GM12878 (cell line): ENCODE measurements around the gene PYGO2. TPM values are rescaled to one million over a fixed set of nuclear protein-coding genes. Genes with fewer than 3 reads are reported as not detected.
A peak's percentile ranks its signal among the peaks of the same experiment; 100 is the strongest.

Experiments
- ATAC-seq: fragments of 200-7000 bp; cut with Tn5 transposase; 3 replicates; pipeline ENCODE4 v1.9.1; 2020; ENCODE audit warnings: mild to moderate bottlenecking, moderate library complexity
- BruUV-seq: library from RNA; stranded (reverse); fragments of 400-500 nt; replicated peaks from 2 replicates; lab custom pipeline; 2021; lab: Mats Ljungman, UMichigan
- CTCF ChIA-PET: fragments of 300-600 bp; sonication (Branson Sonifier 250); formaldehyde crosslinking; extraction: SDS; loops from one replicate; lab custom pipeline; 2021; ENCODE audit warnings: inconsistent platforms; lab: Yijun Ruan, JAX
- POLR2A ChIA-PET: fragments of 350-600 bp; formaldehyde crosslinking; extraction: SDS; loops from one replicate; lab custom pipeline; 2021; ENCODE audit warnings: inconsistent platforms; lab: Charles Lee
- RAD21 ChIA-PET: fragments of 300-600 bp; sonication (Branson Sonifier 250); formaldehyde crosslinking; loops from one replicate; lab custom pipeline; 2023; ENCODE audit warnings: antibody characterized with exemption; ENCODE audit not compliant: unreplicated experiment; lab: Charles Lee
- SMC1A ChIA-PET: fragments of 300-600 bp; sonication (Branson Sonifier 250); formaldehyde crosslinking; loops from one replicate; lab custom pipeline; 2023; ENCODE audit not compliant: unreplicated experiment, uncharacterized antibody; lab: Charles Lee
- DNase-seq: peaks from one replicate; pipeline ENCODE4 v3.0.0-alpha.2; 2011; ENCODE audit warnings: low read depth, low spot score
- FAIRE-seq: peaks from 3 replicates; lab custom pipeline; 2011; peaks lifted over from hg19 to GRCh38; lab: Jason Lieb, UNC
- H2AFZ ChIP-seq: 2 replicates; pipeline ENCODE4 v1.6.0; 2011; ENCODE audit warnings: low read depth, low read length, control low read depth; ENCODE audit not compliant: control insufficient read depth
- H3K27ac ChIP-seq: 2 replicates; pipeline ENCODE4 v1.5.1; 2011; ENCODE audit warnings: control low read depth; ENCODE audit not compliant: control insufficient read depth, insufficient read depth
- H3K27me3 ChIP-seq, 2 experiments: replicated peaks in 1 of 2; 2 replicates each; pipeline versions ENCODE4 v1.6.0 to v1.6.1; 2011; ENCODE audit warnings: low read length in 1 of 2; ENCODE audit not compliant: control insufficient read depth in 2 of 2, insufficient read depth in 2 of 2
- H3K36me3 ChIP-seq, 2 experiments: 2 replicates each; pipeline ENCODE4 v1.5.1; 2011; ENCODE audit warnings: low read length in 1 of 2; ENCODE audit not compliant: control insufficient read depth in 2 of 2, insufficient read depth in 2 of 2
- H3K4me1 ChIP-seq: 2 replicates; pipeline ENCODE4 v1.6.1; 2011; ENCODE audit warnings: mild to moderate bottlenecking, low read length, moderate library complexity, mixed read lengths; ENCODE audit not compliant: control insufficient read depth, insufficient read depth
- H3K4me2 ChIP-seq: 2 replicates; pipeline ENCODE4 v1.6.0; 2011; ENCODE audit warnings: control low read depth; ENCODE audit not compliant: control insufficient read depth, insufficient read depth
- H3K4me3 ChIP-seq: fragments of 200-600 bp; sonication (generic); 2 replicates; pipeline ENCODE4 v1.5.1; 2016
- H3K79me2 ChIP-seq: 2 replicates; pipeline ENCODE4 v1.6.0; 2011; ENCODE audit warnings: low read length; ENCODE audit not compliant: control insufficient read depth, insufficient read depth
- H3K9ac ChIP-seq: 2 replicates; pipeline ENCODE4 v1.8.0; 2011; ENCODE audit warnings: low read length, control low read depth, mixed read lengths; ENCODE audit not compliant: control insufficient read depth, insufficient read depth
- H3K9me3 ChIP-seq: replicated peaks from 3 replicates; pipeline ENCODE4 v1.5.1; 2011; ENCODE audit warnings: mild to moderate bottlenecking, low read length; ENCODE audit not compliant: control insufficient read depth, insufficient read depth
- H4K20me1 ChIP-seq: 2 replicates; pipeline ENCODE4 v1.6.0; 2011; ENCODE audit not compliant: control insufficient read depth, insufficient read depth
- BMI1 ChIP-seq: fragments of 450-650 bp; IDR thresholded peaks from 2 replicates; pipeline ENCODE4 v1.6.1; 2016; ENCODE audit warnings: mild to moderate bottlenecking, moderate library complexity, borderline replicate concordance
- CEBPB ChIP-seq, 2 experiments: fragments of 150-350 bp in 1 of 2; IDR thresholded peaks; 2 replicates each; pipeline ENCODE4 v1.6.1; 2012 to 2014; ENCODE audit warnings: low read depth in 2 of 2, low read length in 2 of 2, borderline replicate concordance in 1 of 2, inconsistent platforms in 1 of 2
- CHD1 ChIP-seq: IDR thresholded peaks from 2 replicates; pipeline ENCODE4 v1.6.1; 2012; ENCODE audit warnings: low read depth, low read length, improper control_type of control experiment
- CTCF ChIP-seq, 3 experiments: IDR thresholded peaks in 2 of 3; conservative IDR thresholded peaks in 1 of 3; 2 replicates each; pipeline ENCODE4 v1.5.1; 2011; ENCODE audit warnings: low read depth in 3 of 3, low read length in 3 of 3, mild to moderate bottlenecking in 3 of 3, control low read depth in 2 of 3, moderate library complexity in 2 of 3, inconsistent platforms in 1 of 3, mixed read lengths in 1 of 3; ENCODE audit not compliant: control insufficient read depth in 2 of 3, insufficient read depth in 1 of 3; ENCODE audit errors: extremely low read depth in 1 of 3
- DPF2 ChIP-seq: fragments of 450-650 bp; IDR thresholded peaks from 2 replicates; pipeline ENCODE4 v1.6.1; 2017; ENCODE audit warnings: mild to moderate bottlenecking
- EP300 ChIP-seq, 2 experiments: fragments of 150-350 bp in 1 of 2; IDR thresholded peaks; 2 replicates each; pipeline ENCODE4 v1.6.1; 2011 to 2012; ENCODE audit warnings: low read depth in 2 of 2, low read length in 2 of 2, borderline replicate concordance in 1 of 2, improper control_type of control experiment in 1 of 2, inconsistent platforms in 1 of 2; ENCODE audit not compliant: control insufficient read depth in 1 of 2
- HCFC1 ChIP-seq: fragments of 150-350 bp; IDR thresholded peaks from 2 replicates; pipeline ENCODE4 v1.6.1; 2014; ENCODE audit warnings: low read length
- LARP7 ChIP-seq: fragments of 450-650 bp; IDR thresholded peaks from 2 replicates; pipeline ENCODE4 v1.6.1; 2017; ENCODE audit warnings: mild to moderate bottlenecking
- MAX ChIP-seq: IDR thresholded peaks from 2 replicates; pipeline ENCODE4 v1.6.1; 2012; ENCODE audit warnings: low read depth, low read length, improper control_type of control experiment
- MXI1 ChIP-seq: fragments of 150-350 bp; IDR thresholded peaks from 2 replicates; pipeline ENCODE4 v1.6.1; 2011; ENCODE audit warnings: low read depth, mild to moderate bottlenecking, inconsistent platforms, low read length, improper control_type of control experiment
- PAX8 ChIP-seq: fragments of 450-650 bp; IDR thresholded peaks from 2 replicates; pipeline ENCODE4 v1.6.1; 2017; ENCODE audit warnings: mild to moderate bottlenecking, moderate library complexity
- RUNX3 ChIP-seq: IDR thresholded peaks from 2 replicates; pipeline ENCODE4 v1.6.1; 2012; ENCODE audit warnings: low read length, inconsistent platforms
- SMARCA5 ChIP-seq: fragments of 450-650 bp; IDR thresholded peaks from 2 replicates; pipeline ENCODE4 v1.6.1; 2017; ENCODE audit warnings: mild to moderate bottlenecking
- TAF1 ChIP-seq: IDR thresholded peaks from 2 replicates; pipeline ENCODE4 v1.6.1; 2011; ENCODE audit warnings: mild to moderate bottlenecking, low read depth, low read length, borderline replicate concordance
- WGBS: methylation state at CpG from one replicate; pipeline ENCODE4 v1.1.6; 2016; ENCODE audit warnings: low lambda C conversion rate; ENCODE audit not compliant: insufficient replicate concordance, insufficient coverage; ENCODE audit errors: missing lambda C conversion rate; 5-methylcytosine and 5-hydroxymethylcytosine counted together
- in situ Hi-C: fragments of 300-500 bp; cut with MboI; formaldehyde crosslinking; loops from 9 replicates; pipeline ENCODE4 v1.14.3; 2018; ENCODE audit warnings: mixed read lengths
- intact Hi-C: fragments of 100-400 bp; cut with micrococcal nuclease; formaldehyde crosslinking; loops from one replicate; pipeline ENCODE4 v1.14.2; 2022; ENCODE audit not compliant: unreplicated experiment
- polyA plus RNA-seq, 11 experiments: library from polyadenylated mRNA; depleted of rRNA in 4 of 11; unstranded in 6 of 11; stranded (reverse) in 5 of 11; fragments of >200 nt; fragmentation: Nextera tagmentation in 4 of 11; fragmentation: Illumina TruSeq in 1 of 11; extraction: Ambion mirVana in 4 of 11; extraction: Trizol in 1 of 11; gene quantifications; 1 replicate in 1 of 11; 2 replicates in 10 of 11; pipeline versions ENCODE4 v1.2.1 to v1.2.3, GENCODE V29; 2011 to 2016; ENCODE audit warnings: inconsistent platforms in 2 of 11, missing spikeins in 2 of 11, low read depth in 1 of 11
- total RNA-seq, 4 experiments: library from RNA; depleted of rRNA in 3 of 4; stranded (reverse); fragments of >200 nt in 3 of 4; fragmentation: Illumina TruSeq in 1 of 4; extraction: Trizol in 1 of 4; gene quantifications; 2 replicates each; pipeline versions ENCODE4 v1.2.1 to v1.2.3, GENCODE V29; 2013 to 2021
- TF ChIP-seq, protein P1 (sequence below): fragments of 450-650 bp; IDR thresholded peaks from 2 replicates; pipeline ENCODE4 v1.6.1; 2017; ENCODE audit warnings: mild to moderate bottlenecking, moderate library complexity

Gene PYGO2
- total and polyA plus RNA-seq, 10 of the 15 experiments (the other 5 are each of a cell fraction or from before 2014, with no cell fraction given): 8.1 to 33.8 (median 23.5) TPM

DNA sequence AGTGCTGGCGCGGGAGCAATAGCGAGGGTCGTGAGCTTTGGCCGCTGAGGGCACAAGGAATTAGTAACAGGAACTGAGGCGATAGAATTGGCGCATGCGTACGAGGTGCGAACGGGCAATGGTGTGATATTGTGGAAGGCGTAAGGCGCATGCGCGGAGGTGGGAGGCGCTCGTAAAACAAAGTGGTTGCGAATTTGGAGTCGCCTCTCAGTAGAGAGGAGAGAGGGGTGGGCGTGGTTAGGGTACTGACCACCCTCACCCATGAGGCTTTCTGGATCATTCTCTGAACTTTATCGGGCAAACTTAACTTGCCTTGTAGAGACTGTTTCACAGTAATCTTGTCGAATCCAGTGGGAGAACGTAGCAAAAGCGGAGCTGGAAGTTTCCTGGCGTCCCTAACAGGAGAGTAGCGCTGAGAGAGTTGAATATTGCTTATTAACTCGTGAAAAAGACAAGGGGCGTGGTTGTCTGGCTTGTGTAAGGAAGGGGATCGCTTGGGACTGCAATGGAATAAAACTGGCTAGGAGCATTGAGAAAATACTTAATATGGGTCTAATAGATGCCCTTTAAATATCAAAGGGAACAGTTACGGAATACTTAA lies 13.3 kb upstream of the PYGO2 start:
- H3K4me3 ChIP-seq: peak overlapping the region; percentile 90
- RAD21 ChIA-PET: interaction anchor here (0.9 to 1.6 kb wide), 3 partner anchors 39 to 110 kb away, joined by 3 to 9 read pairs (median 3); partner anchors contain the start of gene KCNN3
- BruUV-seq: TSS peak; percentile 79
- peaks cover 71% of the 10 kb centered on the region for H3K79me2 ChIP-seq
- intact Hi-C loops: loop anchor here (1.0 to 5.0 kb wide), 2 partner anchors 24 to 87 kb away; partner anchors contain the start of gene EFNA4
- FAIRE-seq (no peak), DNase-seq (peak; percentile 97), ATAC-seq (peak; percentile 62)
- peaks cover 0 to 12% of the 10 kb centered on the region in 2 experiments; a peak in 3 of 4 replicates for H3K36me3 ChIP-seq
- no peaks in the 10 kb centered on the region for H3K27me3 ChIP-seq
- SMC1A ChIA-PET: interaction anchor here (1.0 to 5.4 kb wide), 4 partner anchors 9 to 42 kb away, joined by 3 to 30 read pairs (median 11); partner anchors contain the start of gene FLAD1
- WGBS: under 1% methylated on average over 30 of the region's 30 CpGs
- H3K27ac ChIP-seq: peak overlapping the region; percentile 96
- H3K9me3 ChIP-seq: no peaks in the 10 kb centered on the region
- H2AFZ ChIP-seq: peak overlapping the region; percentile 82
- peaks cover 28% of the 10 kb centered on the region for H3K4me1 ChIP-seq
- H3K9ac ChIP-seq: peak overlapping the region; percentile 87
- CTCF ChIA-PET: interaction anchor here (1.1 to 20.6 kb wide), 7 partner anchors 9 to 227 kb away, joined by 3 to 226 read pairs (median 4); partner anchors contain the start of genes FLAD1, LENEP, PBXIP1 and ZBTB7B
- peak overlapping the region; percentile 89 for H3K4me2 ChIP-seq
- in situ Hi-C loops: no loop called here
- POLR2A ChIA-PET: interaction anchor here (0.7 to 9.8 kb wide), 10 partner anchors 8 to 110 kb away, joined by 3 to 140 read pairs (median 6); partner anchors contain the start of genes FLAD1, KCNN3, PBXIP1 and PMVK
- no peaks in the 10 kb centered on the region for H4K20me1 ChIP-seq
- peak; percentile 75 for TF ChIP-seq MAX
- TF ChIP-seq MXI1: peak; percentile 68
- TF ChIP-seq CHD1: 0 out of 2 replicates have a peak, but pooled peaks have one; percentile 37
- no peak; the same call in 1 of the 2 replicates for TF ChIP-seq TAF1
- no peak for TF ChIP-seq EP300 (IDR thresholded peaks at IDR 0.05; ENCODE audit: borderline replicate concordance in 1 of 2, control insufficient read depth in 1 of 2, low read depth in 2 of 2, low read length in 2 of 2)
- TF ChIP-seq SMARCA5: peak; percentile 87; the same call in 1 of the 2 replicates
- 0 out of 2 replicates have a peak, but pooled peaks have one; percentile 10 for TF ChIP-seq HCFC1
- TF ChIP-seq, protein P1, sequence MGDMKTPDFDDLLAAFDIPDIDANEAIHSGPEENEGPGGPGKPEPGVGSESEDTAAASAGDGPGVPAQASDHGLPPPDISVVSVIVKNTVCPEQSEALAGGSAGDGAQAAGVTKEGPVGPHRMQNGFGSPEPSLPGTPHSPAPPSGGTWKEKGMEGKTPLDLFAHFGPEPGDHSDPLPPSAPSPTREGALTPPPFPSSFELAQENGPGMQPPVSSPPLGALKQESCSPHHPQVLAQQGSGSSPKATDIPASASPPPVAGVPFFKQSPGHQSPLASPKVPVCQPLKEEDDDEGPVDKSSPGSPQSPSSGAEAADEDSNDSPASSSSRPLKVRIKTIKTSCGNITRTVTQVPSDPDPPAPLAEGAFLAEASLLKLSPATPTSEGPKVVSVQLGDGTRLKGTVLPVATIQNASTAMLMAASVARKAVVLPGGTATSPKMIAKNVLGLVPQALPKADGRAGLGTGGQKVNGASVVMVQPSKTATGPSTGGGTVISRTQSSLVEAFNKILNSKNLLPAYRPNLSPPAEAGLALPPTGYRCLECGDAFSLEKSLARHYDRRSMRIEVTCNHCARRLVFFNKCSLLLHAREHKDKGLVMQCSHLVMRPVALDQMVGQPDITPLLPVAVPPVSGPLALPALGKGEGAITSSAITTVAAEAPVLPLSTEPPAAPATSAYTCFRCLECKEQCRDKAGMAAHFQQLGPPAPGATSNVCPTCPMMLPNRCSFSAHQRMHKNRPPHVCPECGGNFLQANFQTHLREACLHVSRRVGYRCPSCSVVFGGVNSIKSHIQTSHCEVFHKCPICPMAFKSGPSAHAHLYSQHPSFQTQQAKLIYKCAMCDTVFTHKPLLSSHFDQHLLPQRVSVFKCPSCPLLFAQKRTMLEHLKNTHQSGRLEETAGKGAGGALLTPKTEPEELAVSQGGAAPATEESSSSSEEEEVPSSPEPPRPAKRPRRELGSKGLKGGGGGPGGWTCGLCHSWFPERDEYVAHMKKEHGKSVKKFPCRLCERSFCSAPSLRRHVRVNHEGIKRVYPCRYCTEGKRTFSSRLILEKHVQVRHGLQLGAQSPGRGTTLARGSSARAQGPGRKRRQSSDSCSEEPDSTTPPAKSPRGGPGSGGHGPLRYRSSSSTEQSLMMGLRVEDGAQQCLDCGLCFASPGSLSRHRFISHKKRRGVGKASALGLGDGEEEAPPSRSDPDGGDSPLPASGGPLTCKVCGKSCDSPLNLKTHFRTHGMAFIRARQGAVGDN: no peak
- 0 out of 2 replicates have a peak, but pooled peaks have one; percentile 37 for TF ChIP-seq LARP7
- no peak for TF ChIP-seq CTCF (IDR thresholded peaks at IDR 0.05 in 2 of 3, conservative IDR thresholded peaks at IDR 0.05 in 1 of 3; ENCODE audit: control insufficient read depth in 2 of 3, extremely low read depth in 1 of 3, insufficient read depth in 1 of 3, low read depth in 3 of 3, low read length in 3 of 3)
- TF ChIP-seq RUNX3: peak; percentile 23; the same call in 1 of the 2 replicates
- TF ChIP-seq BMI1: no peak
- TF ChIP-seq CEBPB (IDR thresholded peaks at IDR 0.05; ENCODE audit: borderline replicate concordance in 1 of 2, low read depth in 2 of 2, low read length in 2 of 2): no peak
- TF ChIP-seq DPF2: peak; percentile 45; the same call in 1 of the 2 replicates
- TF ChIP-seq PAX8: peak; percentile 78; the same call in 1 of the 2 replicates
